Right cardiac atrium (tissue), 5 donors: ENCODE measurements around the gene ABLIM2. TPM values are rescaled to one million over a fixed set of nuclear protein-coding genes. Genes with fewer than 3 reads are reported as not detected.
A peak's percentile ranks its signal among the peaks of the same experiment; 100 is the strongest.

ENCODE experiments used
- ATAC-seq, 2 donors: fragments of 200-7000 bp; cut with Tn5 transposase; one replicate each; pipeline versions ENCODE4 v1.8.0 to v1.9.1; 2020; ENCODE audit warnings: moderate library complexity in 2 of 2, mild to moderate bottlenecking in 1 of 2
- DNase-seq, 3 donors: peaks; one replicate each; pipeline ENCODE4 v3.0.0-alpha.2; 2020
- H3K27ac ChIP-seq: one replicate; pipeline ENCODE4 v1.5.1; 2013; ENCODE audit warnings: mild to moderate bottlenecking, low read length, control low read depth, moderate library complexity
- H3K27me3 ChIP-seq: one replicate; pipeline ENCODE4 v1.6.1; 2013; ENCODE audit not compliant: control insufficient read depth, insufficient read depth
- H3K4me1 ChIP-seq: one replicate; pipeline ENCODE4 v1.6.1; 2013; ENCODE audit warnings: low read length; ENCODE audit not compliant: control insufficient read depth, insufficient read depth
- H3K4me3 ChIP-seq: one replicate; pipeline ENCODE4 v1.5.1; 2013; ENCODE audit warnings: low read length, control low read depth
- H3K9me3 ChIP-seq: one replicate; pipeline ENCODE4 v1.6.1; 2013; ENCODE audit warnings: low read length; ENCODE audit not compliant: control insufficient read depth
- WGBS: extraction: QIAGEN DNeasy Blood & Tissue Kit; methylation state at CpG from one replicate; pipeline ENCODE4 v1.1.7; 2013; 5-methylcytosine and 5-hydroxymethylcytosine counted together
- intact Hi-C, 4 donors: fragments of 100-400 bp; cut with DNase I; formaldehyde crosslinking; loops; one replicate each; pipeline versions ENCODE4 v1.11.0 to v1.14.0; 2022 to 2023
- polyA plus RNA-seq: library from polyadenylated mRNA; stranded (reverse); fragments of 200-250 nt; gene quantifications from one replicate; pipeline ENCODE4 v1.2.3, GENCODE V29; 2013
- total RNA-seq, 4 donors: library from RNA; stranded (reverse); fragmentation: NEBNext Ultra II Directional; extraction: Animal tissue kit (Norgen Biotek cat#: 25700); gene quantifications; one replicate each; pipeline ENCODE4 v1.2.1, GENCODE V29; 2021
- donor health status: healthy with polysubstance abuse.
- donor health status: DM: no; HTN: yes; CAD: no.
- donor health status: DM: no; HTN: no; CAD: no.
- donor health status: DM: no; HTN: yes; CAD: no; lungs with severe emphysema.
- donor health status: DM: yes; HTN: yes; CAD: no.

Gene ABLIM2
- total and polyA plus RNA-seq, 5 donors = 4.2 to 17.4 (median 8.9) TPM

- H3K9me3 ChIP-seq = no peaks in the 10 kb centered on the region
- no peak overlapping the region for H3K27ac ChIP-seq
- no peaks in the 10 kb centered on the region for H3K27me3 ChIP-seq
- peaks cover 5% of the 10 kb centered on the region for H3K4me1 ChIP-seq
- WGBS = 95% methylated on average over 6 of the region's 6 CpGs
- DNase-seq (no peak), ATAC-seq (no peak)
- no peak overlapping the region for H3K4me3 ChIP-seq
- intact Hi-C loops = no loop called here
Measured at GRCh38 chr4:8055206-8055605, 103.4 kb downstream of the ABLIM2 start.

DNA sequence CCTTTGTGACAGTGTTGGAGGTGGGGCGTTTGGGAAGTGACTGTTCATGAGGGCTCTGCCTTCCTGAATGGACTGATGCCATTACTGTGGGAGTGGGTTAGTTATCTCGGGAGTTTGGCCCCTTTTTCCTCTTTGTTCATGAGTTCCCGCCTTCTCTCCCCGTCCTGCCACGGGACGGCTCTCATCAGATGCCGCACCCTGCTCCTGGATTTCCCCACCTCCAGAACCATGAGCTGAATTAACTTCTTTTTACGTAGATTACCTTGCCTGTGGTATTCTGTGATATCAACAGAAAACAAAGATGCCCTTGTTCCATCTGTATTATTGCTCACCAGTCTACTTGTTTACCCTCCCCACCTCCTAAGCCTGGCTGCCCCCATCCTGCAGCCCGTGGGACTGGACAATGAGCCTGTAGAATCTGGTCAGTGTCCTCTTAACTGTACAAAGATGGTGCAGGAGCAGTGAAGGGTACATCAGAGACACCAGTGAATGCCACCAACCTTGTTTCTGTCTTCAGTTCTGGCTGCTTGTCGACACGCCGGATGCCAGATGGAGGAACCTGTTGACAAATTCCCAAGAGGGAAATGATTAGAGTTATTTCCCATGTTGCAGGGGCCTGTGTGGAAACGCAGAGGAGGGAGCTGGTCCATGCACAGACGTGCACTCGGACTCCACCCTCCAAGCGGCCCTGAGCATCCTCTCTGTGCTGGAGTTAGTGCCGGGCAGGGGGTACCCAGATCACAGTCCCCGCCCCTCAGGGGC is 104.7 kb downstream of the ABLIM2 start:
- DNase-seq = peak in 1 of 3 donors; percentile 14
- WGBS = 66% methylated on average over 18 of the region's 18 CpGs
- intact Hi-C loops = no loop called here
- no peak for ATAC-seq
- Histone ChIP-seq H3K27me3 (no peaks in the 10 kb centered on the region), H3K27ac (no peak overlapping the region), H3K4me1 (peaks cover 7% of the 10 kb centered on the region), H3K4me3 (no peak overlapping the region), H3K9me3 (no peaks in the 10 kb centered on the region)

GRCh38 chr4:8052160-8052691 is 106.4 kb downstream of the ABLIM2 start:
- no peak overlapping the region for H3K27ac ChIP-seq
- peaks cover 7% of the 10 kb centered on the region for H3K4me1 ChIP-seq
- intact Hi-C loops = no loop called here

GRCh38 chr4:8051644-8052043 is 107.0 kb downstream of the ABLIM2 start:
- Histone ChIP-seq H3K9me3 (no peaks in the 10 kb centered on the region), H3K4me3 (no peak overlapping the region), H3K27ac (no peak overlapping the region), H3K27me3 (no peaks in the 10 kb centered on the region), H3K4me1 (peaks cover 7% of the 10 kb centered on the region)
- ATAC-seq (no peak), DNase-seq (no peak)
- intact Hi-C loops = no loop called here
- WGBS = 91% methylated on average over 7 of the region's 7 CpGs

More at GRCh38 chr4:8052160-8052691, 106.4 kb downstream of the ABLIM2 start:
- Histone ChIP-seq H3K4me3 (no peak overlapping the region), H3K9me3 (no peaks in the 10 kb centered on the region), H3K27me3 (no peaks in the 10 kb centered on the region)
- 96% methylated on average over 9 of the region's 9 CpGs for WGBS
- DNase-seq = peak in 1 of 3 donors; percentile 29
- no peak for ATAC-seq

DNA sequence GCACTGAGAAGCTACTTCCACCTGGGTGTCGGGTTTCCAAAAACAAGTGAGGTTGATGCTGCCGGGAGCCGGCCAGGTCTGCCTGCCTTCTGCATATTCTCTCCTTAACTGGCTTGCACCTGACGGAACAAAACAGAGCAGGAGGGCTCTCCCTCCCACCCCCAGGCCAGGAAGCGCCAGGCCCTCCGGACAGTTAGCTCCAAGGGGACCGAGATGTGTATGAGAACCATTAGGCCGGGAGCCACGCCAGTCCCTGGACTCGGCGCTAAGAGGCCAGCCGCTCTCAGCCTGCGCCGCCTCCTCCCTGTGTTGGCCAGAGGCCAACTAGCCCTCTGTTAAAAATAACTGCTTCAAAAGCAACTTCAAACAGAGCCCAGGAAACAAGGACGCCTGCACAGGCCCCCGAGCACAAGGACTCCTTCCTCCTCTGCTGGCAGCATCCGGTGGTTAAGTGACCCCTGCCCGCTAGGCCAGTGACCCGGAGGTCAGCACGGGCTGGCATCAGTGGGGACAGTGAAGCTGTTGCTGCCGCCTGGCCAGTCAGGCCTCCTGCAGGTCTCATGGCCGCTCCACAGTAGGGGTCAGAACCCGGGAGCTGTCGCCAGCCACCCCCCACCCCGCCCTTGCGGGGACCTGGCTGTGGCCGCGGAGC is 107.9 kb downstream of the ABLIM2 start:
- Histone ChIP-seq H3K27ac (peak overlapping the region; percentile 65), H3K4me3 (no peak overlapping the region), H3K27me3 (no peaks in the 10 kb centered on the region), H3K9me3 (no peaks in the 10 kb centered on the region), H3K4me1 (peaks cover 7% of the 10 kb centered on the region)
- ATAC-seq = peak; percentile 81 to 86
- WGBS = 13% methylated on average over 28 of the region's 28 CpGs
- peak; percentile 81 to 93 (median 91) for DNase-seq
- intact Hi-C loops = no loop called here

DNA sequence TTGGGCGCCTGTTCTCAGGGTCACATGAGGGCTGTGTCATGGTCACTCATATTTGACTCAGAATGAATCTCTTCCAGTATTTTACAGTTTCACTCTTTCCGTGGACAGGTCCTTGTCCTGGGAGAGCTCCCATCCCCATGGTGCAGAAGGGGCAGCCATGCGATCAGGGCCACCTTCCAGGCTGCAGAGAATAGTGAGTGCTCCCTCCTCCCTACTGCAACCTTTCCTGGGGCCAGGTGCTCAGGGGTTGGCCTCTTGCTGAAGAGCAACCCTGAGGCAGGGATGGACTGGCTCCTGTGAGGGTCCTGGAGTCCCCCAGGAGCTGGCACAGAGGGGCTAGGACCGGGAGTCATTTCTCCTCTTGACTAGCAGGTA is 108.4 kb downstream of the ABLIM2 start:
- WGBS = 67% methylated on average over 4 of the region's 4 CpGs
- ATAC-seq (no peak), DNase-seq (peak in 1 of 3 donors; percentile 32)
- Histone ChIP-seq H3K9me3 (no peaks in the 10 kb centered on the region), H3K27me3 (no peaks in the 10 kb centered on the region), H3K4me3 (no peak overlapping the region), H3K27ac (no peak overlapping the region), H3K4me1 (peaks cover 7% of the 10 kb centered on the region)
- intact Hi-C loops = no loop called here

DNA sequence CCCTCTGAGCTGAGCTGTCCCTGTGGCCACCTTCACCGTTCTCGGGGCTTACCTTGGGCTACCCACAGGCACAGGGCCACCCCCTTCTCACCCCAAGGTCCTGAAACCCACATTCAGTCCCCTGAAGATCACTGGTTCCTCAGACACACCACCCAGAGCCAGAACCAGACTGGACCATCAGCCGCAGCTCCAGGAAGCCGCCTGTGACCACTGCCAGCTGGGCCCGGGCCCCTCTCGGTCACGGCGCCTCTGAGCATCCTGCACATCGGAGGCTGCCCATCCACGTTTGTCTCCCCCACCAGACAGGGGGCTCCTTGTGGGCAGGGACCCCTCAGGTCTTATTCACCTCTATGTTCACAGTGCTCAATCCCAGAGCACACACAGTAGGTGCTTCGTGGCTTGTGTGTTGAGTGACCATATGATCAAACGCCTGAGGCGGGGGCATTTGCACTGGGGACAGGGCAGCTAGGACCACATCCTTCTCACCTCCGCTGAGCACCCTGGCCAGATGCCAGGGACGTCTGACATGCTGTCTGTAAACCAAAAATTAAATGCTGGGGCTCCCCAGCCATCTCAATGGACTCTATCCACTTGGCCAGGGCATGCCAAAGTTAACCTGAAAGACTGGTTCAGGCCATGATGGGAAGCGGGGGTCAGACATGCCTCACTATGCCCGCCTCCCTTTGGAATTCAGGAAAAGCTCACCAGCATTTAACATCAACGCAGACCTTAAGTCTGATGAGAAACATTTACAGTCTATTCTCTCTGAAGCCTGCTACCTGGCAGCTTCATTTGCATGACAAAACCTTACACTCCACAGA is 109.5 kb downstream of the ABLIM2 start:
- DNase-seq = peak in 1 of 3 donors; percentile 58
- H3K27ac ChIP-seq = no peak overlapping the region
- H3K4me1 ChIP-seq = peaks cover 7% of the 10 kb centered on the region
- intact Hi-C loops = no loop called here
- 87% methylated on average over 18 of the region's 18 CpGs for WGBS
- no peaks in the 10 kb centered on the region for H3K27me3 ChIP-seq
- no peak overlapping the region for H3K4me3 ChIP-seq
- no peaks in the 10 kb centered on the region for H3K9me3 ChIP-seq
- ATAC-seq = no peak

DNA sequence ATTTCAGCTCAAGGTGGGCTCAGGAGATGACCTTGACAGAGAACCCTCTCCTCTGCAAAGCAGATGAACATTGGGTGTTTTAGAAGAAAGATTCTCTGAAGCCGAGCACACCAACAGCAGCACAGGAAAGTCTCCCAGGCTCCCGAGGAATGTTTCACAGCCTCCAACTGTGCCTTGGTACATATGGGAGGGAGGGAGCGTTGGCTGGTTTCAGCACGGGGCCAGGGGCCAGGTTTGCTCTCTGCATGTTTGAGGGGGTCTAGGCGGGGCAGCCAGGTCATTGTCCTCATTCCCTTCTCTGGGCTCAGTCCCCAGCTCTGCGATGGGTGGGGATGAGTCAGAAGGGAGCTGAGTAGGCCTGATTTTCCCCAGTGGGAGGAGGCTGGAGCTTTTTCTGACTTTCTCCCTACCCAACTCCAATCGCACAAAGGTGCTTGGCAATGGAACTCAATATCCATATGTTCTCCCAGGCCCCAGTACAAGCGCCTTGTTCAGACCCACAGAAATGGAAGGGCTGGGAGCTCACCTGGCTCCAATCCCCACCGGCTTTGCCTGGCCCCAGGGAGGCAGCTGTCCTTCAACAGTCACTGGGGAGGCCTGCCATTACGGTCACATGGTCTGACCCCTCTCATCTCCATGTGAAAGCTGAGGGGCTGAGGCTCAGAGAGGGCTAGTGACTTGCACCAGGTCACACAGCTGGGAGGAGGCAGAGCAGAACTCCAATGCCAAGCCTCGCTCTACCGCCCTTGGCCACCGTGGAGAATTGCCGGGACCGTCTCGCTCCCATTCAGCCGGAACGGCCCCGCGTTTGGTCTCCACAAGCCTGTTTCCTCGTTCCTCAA is 110.6 kb downstream of the ABLIM2 start:
- H3K27me3 ChIP-seq = no peaks in the 10 kb centered on the region
- no peaks in the 10 kb centered on the region for H3K9me3 ChIP-seq
- H3K4me3 ChIP-seq = no peak overlapping the region
- peaks cover 7% of the 10 kb centered on the region for H3K4me1 ChIP-seq
- DNase-seq = peak in 1 of 3 donors; percentile 27
- H3K27ac ChIP-seq = no peak overlapping the region
- 90% methylated on average over 21 of the region's 21 CpGs for WGBS
- no peak for ATAC-seq
- intact Hi-C loops = no loop called here

DNA sequence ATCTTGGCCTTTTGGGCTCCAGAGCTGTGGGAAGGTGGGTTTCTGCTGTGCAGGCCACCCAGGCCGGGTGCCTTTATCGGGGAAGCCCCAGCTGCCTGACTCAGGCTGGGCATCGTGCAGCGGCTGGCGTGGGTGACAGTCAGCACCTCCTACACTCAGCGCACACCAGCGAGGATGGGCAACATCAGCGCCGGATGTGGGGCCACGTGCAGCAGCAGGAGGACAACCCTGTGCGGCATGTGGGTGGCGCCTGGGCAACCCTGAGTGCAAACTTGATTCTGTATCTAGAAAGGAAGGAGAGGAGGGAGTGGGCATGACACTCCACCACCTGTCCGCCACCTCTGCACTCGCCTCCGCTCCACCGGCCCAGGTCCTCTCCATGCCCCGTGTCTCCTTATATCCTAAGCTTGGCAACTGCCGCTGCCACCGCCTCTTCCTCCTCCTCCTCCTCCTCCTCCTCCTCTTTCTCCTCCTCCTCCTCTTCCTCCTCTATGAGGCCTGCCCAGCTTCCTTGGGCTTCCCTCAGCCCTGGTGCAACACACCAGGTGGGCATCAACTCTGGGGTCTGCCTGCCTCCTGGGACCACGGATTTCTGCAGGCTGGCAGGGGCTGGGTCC is 111.6 kb downstream of the ABLIM2 start:
- H3K4me1 ChIP-seq = peaks cover 7% of the 10 kb centered on the region
- ATAC-seq (no peak), DNase-seq (peak in 1 of 3 donors; percentile 39)
- 90% methylated on average over 20 of the region's 20 CpGs for WGBS
- H3K9me3 ChIP-seq = no peaks in the 10 kb centered on the region
- no peaks in the 10 kb centered on the region for H3K27me3 ChIP-seq
- H3K27ac ChIP-seq = no peak overlapping the region
- no peak overlapping the region for H3K4me3 ChIP-seq
- intact Hi-C loops = no loop called here

DNA sequence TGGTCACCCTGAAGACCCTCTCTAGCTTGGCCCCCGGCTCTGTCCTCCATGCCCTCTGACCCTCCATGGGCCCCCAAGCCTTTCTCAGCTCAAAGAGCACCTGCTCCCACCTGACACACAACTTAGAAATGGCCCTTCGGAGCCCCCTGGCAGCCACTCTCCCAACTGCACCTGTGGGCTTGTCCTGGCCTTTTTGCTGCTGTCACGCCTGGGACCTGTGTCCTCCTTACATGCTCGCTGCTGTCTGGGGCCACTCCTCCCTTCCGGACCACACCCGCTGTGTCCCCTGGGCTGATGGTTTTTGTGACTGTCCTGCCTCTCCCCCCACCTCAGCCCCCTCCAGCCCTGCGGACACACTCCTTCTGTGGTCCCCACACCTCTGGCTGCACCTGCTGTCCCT is 112.7 kb downstream of the ABLIM2 start:
- WGBS = 91% methylated on average over 7 of the region's 7 CpGs
- Histone ChIP-seq H3K4me1 (peaks cover 6% of the 10 kb centered on the region), H3K27ac (no peak overlapping the region), H3K4me3 (no peak overlapping the region), H3K9me3 (no peaks in the 10 kb centered on the region), H3K27me3 (no peaks in the 10 kb centered on the region)
- no peak for ATAC-seq
- intact Hi-C loops = no loop called here
- DNase-seq = no peak
